Epithelial cell of proximal tubule (primary cell): ENCODE measurements around the gene DNAJB4. TPM values are rescaled to one million over a fixed set of nuclear protein-coding genes. Genes with fewer than 3 reads are reported as not detected.

Experiments used
- DNase-seq: peaks from one replicate; pipeline ENCODE4 v3.0.0-alpha.2; 2011; ENCODE audit warnings: low read depth
- H3K4me3 ChIP-seq: 2 replicates; pipeline ENCODE4 v1.5.1; 2011; ENCODE audit warnings: low read depth, mild to moderate bottlenecking, low read length
- CTCF ChIP-seq: conservative IDR thresholded peaks from 2 replicates; pipeline ENCODE4 v1.5.1; 2012; ENCODE audit warnings: low read depth, mild to moderate bottlenecking, low read length
- total RNA-seq: library from RNA; depleted of rRNA; stranded (reverse); fragments of >200 nt; gene quantifications from 2 replicates; pipeline ENCODE4 v1.2.3, GENCODE V29; 2015

The DNAJB4 gene
- total RNA-seq, 1 donor from 2014 or later, result 3.6 TPM

GRCh38 chr1:77970192-77970591 is 34.5 kb upstream of the DNAJB4 start:
- no peak for DNase-seq
- no peak overlapping the region for H3K4me3 ChIP-seq
- TF ChIP-seq CTCF, result no peak

GRCh38 chr1:77972080-77972479 is 32.7 kb upstream of the DNAJB4 start:
- no peak for TF ChIP-seq CTCF
- no peak for DNase-seq
- no peak overlapping the region for H3K4me3 ChIP-seq

- H3K4me3 ChIP-seq, result peak overlapping the region; percentile 69
- DNase-seq, result no peak
- no peak for TF ChIP-seq CTCF
Measured at GRCh38 chr1:77975386-77975785, 29.4 kb upstream of the DNAJB4 start.

GRCh38 chr1:77975907-77976306 is 28.8 kb upstream of the DNAJB4 start:
- no peak for DNase-seq

GRCh38 chr1:77976433-77977076 is 28.2 kb upstream of the DNAJB4 start:
- H3K4me3 ChIP-seq, result peak overlapping the region; percentile 69
- no peak for TF ChIP-seq CTCF
- DNase-seq, result no peak

More at GRCh38 chr1:77975907-77976306, 28.8 kb upstream of the DNAJB4 start:
- peak overlapping the region; percentile 69 for H3K4me3 ChIP-seq
- TF ChIP-seq CTCF, result no peak

GRCh38 chr1:77977989-77978292 is 26.8 kb upstream of the DNAJB4 start:
- DNase-seq, result no peak
- H3K4me3 ChIP-seq, result peak overlapping the region; percentile 69
- no peak for TF ChIP-seq CTCF

- H3K4me3 ChIP-seq, result peak overlapping the region; percentile 69
- no peak for TF ChIP-seq CTCF
- DNase-seq, result peak; percentile 56
Measured at GRCh38 chr1:77978293-77978968, 26.3 kb upstream of the DNAJB4 start.
